ENCODE measurements around the gene ZNF784.

ZNF784 gene

DNA sequence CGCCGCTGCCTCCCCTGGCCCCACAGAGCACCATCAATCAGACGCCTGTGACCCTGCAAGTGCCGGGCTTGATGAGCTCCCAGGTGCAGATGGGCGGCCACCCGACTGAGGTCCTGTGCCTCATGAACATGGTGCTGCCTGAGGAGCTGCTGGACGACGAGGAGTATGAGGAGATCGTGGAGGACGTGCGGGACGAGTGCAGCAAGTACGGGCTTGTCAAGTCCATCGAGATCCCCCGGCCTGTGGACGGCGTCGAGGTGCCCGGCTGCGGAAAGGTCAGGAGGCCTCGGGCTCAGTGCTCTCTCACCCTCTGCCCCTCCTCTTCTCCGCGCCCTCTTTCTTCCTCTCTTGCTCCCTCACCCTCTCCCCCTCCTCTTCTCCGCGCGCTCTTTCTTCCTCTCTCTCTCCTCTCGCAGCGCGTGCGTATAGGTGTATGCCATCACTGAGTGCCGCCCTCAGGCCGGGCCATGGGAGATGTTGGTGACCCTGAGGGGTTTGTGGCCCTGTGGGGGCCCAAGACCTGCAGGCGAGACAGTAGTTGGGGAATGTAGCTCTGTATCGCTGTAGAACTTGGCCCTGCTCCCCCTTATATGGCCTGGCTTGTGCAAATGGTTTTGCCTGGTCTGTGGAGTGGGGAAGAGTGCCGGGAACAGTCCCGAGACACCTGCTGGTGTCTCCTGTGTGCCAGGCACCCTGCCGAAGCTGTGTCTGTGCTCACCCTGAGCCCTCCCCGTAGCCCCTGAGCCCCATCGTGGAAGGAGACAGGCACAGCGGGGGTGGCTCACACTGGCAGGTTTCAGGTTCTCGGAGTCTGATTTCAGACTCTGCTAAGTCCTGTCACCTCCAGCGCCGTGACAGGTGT is 45.3 kb upstream of the ZNF784 start:
- no peak overlapping the region for H3K4me3 ChIP-seq (ENCODE audit: low read depth, low read length)
- in situ Hi-C loops (cut with HindIII; ENCODE audit: low sequenced_read_pairs), result no loop called here
- TF ChIP-seq, protein P1, sequence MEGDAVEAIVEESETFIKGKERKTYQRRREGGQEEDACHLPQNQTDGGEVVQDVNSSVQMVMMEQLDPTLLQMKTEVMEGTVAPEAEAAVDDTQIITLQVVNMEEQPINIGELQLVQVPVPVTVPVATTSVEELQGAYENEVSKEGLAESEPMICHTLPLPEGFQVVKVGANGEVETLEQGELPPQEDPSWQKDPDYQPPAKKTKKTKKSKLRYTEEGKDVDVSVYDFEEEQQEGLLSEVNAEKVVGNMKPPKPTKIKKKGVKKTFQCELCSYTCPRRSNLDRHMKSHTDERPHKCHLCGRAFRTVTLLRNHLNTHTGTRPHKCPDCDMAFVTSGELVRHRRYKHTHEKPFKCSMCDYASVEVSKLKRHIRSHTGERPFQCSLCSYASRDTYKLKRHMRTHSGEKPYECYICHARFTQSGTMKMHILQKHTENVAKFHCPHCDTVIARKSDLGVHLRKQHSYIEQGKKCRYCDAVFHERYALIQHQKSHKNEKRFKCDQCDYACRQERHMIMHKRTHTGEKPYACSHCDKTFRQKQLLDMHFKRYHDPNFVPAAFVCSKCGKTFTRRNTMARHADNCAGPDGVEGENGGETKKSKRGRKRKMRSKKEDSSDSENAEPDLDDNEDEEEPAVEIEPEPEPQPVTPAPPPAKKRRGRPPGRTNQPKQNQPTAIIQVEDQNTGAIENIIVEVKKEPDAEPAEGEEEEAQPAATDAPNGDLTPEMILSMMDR (IDR thresholded peaks at IDR 0.05; ENCODE audit: low read depth, low read length), result no peak
- DNase-seq (ENCODE audit: low read depth, low spot score), result no peak

DNA sequence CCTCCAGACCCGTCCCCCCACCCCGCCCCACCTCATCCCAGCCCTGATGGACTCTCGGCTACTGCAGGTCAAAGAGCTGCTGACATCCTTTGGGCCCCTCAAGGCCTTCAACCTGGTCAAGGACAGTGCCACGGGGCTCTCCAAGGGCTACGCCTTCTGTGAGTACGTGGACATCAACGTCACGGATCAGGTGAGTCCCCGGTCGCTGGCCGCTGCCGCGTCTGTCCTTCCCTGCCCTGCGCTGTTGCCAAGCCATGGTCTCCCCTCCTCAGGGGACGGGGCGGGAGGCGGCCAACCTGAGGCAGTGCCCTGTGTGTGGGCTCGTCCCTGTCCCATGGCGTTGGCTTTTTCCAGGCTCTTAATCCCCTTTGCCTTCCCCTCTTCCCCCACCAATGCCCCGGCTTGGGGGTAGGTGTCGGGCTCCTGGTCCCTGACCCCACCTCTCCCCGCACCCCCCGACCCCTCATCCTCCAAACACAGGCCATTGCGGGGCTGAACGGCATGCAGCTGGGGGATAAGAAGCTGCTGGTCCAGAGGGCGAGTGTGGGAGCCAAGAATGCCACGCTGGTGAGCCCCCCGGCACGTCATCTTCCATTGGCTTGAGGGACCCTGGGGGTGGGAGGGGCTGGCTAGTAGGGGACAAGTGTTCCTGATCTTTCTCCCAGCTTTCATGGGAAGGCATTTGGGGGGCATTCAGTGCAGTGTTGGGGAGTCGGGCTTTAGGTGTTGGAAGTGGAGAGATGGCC is 44.4 kb upstream of the ZNF784 start:
- TF ChIP-seq, protein P1 (IDR thresholded peaks at IDR 0.05; ENCODE audit: low read depth, low read length), result no peak
- DNase-seq (ENCODE audit: low read depth, low spot score), result no peak
- H3K4me3 ChIP-seq (ENCODE audit: low read depth, low read length), result no peak overlapping the region
- in situ Hi-C loops (cut with HindIII; ENCODE audit: low sequenced_read_pairs), result no loop called here

DNA sequence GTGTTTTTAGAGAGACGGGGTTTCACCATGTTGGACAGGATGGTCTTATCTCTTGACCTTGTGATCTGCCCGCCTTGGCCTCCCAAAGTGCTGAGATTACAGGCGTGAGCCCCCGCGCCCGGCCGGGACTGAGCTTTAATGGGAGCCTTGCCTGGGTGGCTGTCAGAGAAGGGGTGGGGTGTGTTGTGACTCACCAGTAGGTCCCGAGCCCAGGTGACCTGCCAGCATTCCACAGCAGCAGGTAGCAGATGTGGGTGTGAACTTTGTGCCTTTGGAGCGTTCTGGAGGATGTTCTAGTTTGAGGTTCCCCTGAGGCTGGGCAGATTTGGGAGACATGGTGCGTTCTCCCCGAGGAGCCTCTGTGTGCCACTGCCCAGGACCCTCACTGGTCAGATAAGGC is 43.6 kb upstream of the ZNF784 start:
- DNase-seq (ENCODE audit: low read depth, low spot score), result no peak

DNA sequence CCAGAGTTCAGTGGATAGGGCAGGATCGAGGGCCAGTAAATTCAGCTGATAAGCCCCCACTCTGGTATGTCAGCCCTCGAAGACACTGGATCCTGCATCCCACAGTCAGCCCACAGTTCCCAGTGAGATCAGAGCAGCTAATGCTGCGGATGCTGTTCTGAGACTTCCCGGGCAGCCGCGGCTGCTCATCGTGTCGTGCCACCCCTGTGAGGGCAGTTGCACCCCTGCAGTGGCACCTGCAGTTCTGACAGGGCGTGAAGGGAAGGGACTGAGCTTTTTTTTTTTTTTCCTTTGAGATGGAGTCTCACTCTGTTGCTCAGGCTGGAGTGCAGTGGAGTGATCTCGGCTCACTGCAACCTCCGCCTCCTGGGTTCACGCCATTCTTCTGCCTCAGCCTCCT is 43.1 kb upstream of the ZNF784 start:
- no peak for DNase-seq (ENCODE audit: low read depth, low spot score)
- TF ChIP-seq, protein P1 (IDR thresholded peaks at IDR 0.05; ENCODE audit: low read depth, low read length), result no peak
- H3K4me3 ChIP-seq (ENCODE audit: low read depth, low read length), result no peak overlapping the region
- in situ Hi-C loops (cut with HindIII; ENCODE audit: low sequenced_read_pairs), result no loop called here

More for the DNA sequence above, 43.6 kb upstream of the ZNF784 start:
- TF ChIP-seq, protein P1 (IDR thresholded peaks at IDR 0.05; ENCODE audit: low read depth, low read length), result no peak
- no peak overlapping the region for H3K4me3 ChIP-seq (ENCODE audit: low read depth, low read length)
- in situ Hi-C loops (cut with HindIII; ENCODE audit: low sequenced_read_pairs), result no loop called here

DNA sequence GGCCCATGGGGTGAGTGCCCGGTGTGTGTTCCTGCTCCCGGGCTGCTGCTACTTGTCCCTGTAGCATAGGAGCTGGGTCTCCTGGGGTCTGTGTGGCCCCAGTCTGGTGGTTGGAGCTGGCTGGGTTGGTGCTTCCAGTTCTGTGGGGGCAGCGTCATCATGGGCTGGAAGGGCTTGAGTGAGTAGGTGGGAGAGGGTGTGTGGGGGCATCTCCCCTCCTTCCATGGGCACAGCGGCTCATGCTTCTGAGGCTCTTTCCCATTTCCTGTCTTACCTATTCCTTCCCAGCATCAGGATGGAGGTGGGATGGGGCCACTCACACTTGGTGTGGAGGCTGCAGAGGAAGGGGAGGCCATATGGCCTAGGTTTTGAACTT is 42.6 kb upstream of the ZNF784 start:
- H3K4me3 ChIP-seq (ENCODE audit: low read depth, low read length), result no peak overlapping the region
- DNase-seq (ENCODE audit: low read depth, low spot score), result no peak
- TF ChIP-seq, protein P1 (IDR thresholded peaks at IDR 0.05; ENCODE audit: low read depth, low read length), result no peak
- in situ Hi-C loops (cut with HindIII; ENCODE audit: low sequenced_read_pairs), result no loop called here

DNA sequence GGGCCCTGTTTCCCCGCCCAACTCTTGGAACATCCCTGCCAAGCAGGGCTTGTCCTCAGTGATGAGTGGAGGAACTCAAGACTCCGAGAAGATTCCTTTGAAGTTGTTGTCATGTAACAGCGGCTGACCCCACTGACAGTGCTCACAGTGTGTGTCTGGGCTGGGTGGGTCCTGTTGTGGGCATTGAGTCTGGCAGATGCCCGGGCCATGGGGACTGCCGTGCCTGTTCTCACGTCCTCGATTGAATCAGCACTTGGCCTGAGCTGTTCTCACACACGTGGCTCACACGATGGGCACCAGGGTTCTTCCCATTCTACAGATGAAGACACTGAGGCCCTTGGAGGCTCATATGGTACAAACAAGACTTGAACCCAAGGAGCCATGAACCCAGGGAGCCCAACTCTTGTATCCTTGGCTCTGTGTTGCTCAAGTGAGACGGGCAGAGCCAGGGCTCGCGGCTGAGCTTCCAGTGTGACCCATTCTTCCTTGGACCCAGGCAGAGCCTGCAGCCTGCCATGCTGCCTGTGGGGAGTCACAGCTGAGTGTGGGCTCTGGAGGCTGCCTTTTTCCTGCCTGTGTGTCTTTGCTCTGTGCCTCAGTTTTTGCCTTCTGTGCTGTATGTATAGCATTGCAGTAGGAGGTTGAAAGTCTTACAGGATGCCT is 42.1 kb upstream of the ZNF784 start:
- H3K4me3 ChIP-seq (ENCODE audit: low read depth, low read length), result no peak overlapping the region
- in situ Hi-C loops (cut with HindIII; ENCODE audit: low sequenced_read_pairs), result no loop called here
- TF ChIP-seq, protein P1 (IDR thresholded peaks at IDR 0.05; ENCODE audit: low read depth, low read length), result no peak
- no peak for DNase-seq (ENCODE audit: low read depth, low spot score)
